H1 (cell line): ENCODE measurements around the gene EEF1A2. TPM values are rescaled to one million over a fixed set of nuclear protein-coding genes. Genes with fewer than 3 reads are reported as not detected.

Experiments
- TAF1 ChIP-seq: IDR thresholded peaks from 2 replicates; pipeline ENCODE4 v1.6.1; 2011; ENCODE audit warnings: mild to moderate bottlenecking, low read depth, low read length
- polyA plus RNA-seq, 7 experiments: library from polyadenylated mRNA; depleted of rRNA in 3 of 7; stranded (reverse) in 5 of 7; unstranded in 2 of 7; fragments of >200 nt in 5 of 7; fragments of 200-250 nt in 2 of 7; gene quantifications; 1 replicate in 5 of 7; 2 replicates in 1 of 7; 4 replicates in 1 of 7; pipeline versions ENCODE4 v1.2.1 to v1.2.3, GENCODE V29; 2011 to 2013; ENCODE audit warnings: missing spikeins in 2 of 7, mixed read lengths in 2 of 7
- total RNA-seq: library from RNA; stranded (reverse); fragmentation: NEBNext Ultra II Directional; extraction: Animal tissue kit (Norgen Biotek cat#: 25700); gene quantifications from 2 replicates; pipeline ENCODE4 v1.2.1, GENCODE V29; 2021
- TF ChIP-seq, protein P1 (sequence below): fragments of 300-600 bp; sonication (generic); IDR thresholded peaks from 2 replicates; pipeline ENCODE4 v1.7.1; 2012; ENCODE audit warnings: low read length, moderate library complexity, mild to moderate bottlenecking, inconsistent platforms; ENCODE audit not compliant: insufficient replicate concordance
- TF ChIP-seq, protein P2 (sequence below): IDR thresholded peaks from 2 replicates; pipeline ENCODE4 v1.6.1; 2011; ENCODE audit warnings: low read length, improper control_type of control experiment

Gene EEF1A2
- total and polyA plus RNA-seq, 2 of the 8 experiments (the other 6 are each of a cell fraction or from before 2014, with no cell fraction given) = 7.4 to 25.8 TPM

DNA sequence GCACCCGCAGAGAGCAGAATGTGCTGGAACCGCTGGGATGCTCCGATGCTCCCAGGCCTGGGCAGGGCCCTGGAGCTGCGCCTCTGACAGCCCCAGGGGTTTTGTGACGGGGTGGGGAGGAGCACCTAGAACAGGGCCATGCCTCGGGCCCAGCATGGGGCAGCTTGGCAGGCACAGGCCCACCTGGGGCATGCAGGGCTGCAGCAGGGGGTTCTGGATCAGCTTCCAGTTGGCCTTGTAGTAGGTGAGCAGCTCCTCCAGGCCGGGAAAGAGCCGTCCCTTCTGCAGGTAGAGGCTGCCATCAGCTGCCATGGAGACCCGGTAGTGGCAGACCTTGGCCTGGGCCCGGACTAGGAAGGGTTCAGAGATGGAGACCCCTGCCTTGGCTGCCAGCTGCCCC lies 44.2 kb upstream of the EEF1A2 start (continued):
- TF ChIP-seq, protein P1, sequence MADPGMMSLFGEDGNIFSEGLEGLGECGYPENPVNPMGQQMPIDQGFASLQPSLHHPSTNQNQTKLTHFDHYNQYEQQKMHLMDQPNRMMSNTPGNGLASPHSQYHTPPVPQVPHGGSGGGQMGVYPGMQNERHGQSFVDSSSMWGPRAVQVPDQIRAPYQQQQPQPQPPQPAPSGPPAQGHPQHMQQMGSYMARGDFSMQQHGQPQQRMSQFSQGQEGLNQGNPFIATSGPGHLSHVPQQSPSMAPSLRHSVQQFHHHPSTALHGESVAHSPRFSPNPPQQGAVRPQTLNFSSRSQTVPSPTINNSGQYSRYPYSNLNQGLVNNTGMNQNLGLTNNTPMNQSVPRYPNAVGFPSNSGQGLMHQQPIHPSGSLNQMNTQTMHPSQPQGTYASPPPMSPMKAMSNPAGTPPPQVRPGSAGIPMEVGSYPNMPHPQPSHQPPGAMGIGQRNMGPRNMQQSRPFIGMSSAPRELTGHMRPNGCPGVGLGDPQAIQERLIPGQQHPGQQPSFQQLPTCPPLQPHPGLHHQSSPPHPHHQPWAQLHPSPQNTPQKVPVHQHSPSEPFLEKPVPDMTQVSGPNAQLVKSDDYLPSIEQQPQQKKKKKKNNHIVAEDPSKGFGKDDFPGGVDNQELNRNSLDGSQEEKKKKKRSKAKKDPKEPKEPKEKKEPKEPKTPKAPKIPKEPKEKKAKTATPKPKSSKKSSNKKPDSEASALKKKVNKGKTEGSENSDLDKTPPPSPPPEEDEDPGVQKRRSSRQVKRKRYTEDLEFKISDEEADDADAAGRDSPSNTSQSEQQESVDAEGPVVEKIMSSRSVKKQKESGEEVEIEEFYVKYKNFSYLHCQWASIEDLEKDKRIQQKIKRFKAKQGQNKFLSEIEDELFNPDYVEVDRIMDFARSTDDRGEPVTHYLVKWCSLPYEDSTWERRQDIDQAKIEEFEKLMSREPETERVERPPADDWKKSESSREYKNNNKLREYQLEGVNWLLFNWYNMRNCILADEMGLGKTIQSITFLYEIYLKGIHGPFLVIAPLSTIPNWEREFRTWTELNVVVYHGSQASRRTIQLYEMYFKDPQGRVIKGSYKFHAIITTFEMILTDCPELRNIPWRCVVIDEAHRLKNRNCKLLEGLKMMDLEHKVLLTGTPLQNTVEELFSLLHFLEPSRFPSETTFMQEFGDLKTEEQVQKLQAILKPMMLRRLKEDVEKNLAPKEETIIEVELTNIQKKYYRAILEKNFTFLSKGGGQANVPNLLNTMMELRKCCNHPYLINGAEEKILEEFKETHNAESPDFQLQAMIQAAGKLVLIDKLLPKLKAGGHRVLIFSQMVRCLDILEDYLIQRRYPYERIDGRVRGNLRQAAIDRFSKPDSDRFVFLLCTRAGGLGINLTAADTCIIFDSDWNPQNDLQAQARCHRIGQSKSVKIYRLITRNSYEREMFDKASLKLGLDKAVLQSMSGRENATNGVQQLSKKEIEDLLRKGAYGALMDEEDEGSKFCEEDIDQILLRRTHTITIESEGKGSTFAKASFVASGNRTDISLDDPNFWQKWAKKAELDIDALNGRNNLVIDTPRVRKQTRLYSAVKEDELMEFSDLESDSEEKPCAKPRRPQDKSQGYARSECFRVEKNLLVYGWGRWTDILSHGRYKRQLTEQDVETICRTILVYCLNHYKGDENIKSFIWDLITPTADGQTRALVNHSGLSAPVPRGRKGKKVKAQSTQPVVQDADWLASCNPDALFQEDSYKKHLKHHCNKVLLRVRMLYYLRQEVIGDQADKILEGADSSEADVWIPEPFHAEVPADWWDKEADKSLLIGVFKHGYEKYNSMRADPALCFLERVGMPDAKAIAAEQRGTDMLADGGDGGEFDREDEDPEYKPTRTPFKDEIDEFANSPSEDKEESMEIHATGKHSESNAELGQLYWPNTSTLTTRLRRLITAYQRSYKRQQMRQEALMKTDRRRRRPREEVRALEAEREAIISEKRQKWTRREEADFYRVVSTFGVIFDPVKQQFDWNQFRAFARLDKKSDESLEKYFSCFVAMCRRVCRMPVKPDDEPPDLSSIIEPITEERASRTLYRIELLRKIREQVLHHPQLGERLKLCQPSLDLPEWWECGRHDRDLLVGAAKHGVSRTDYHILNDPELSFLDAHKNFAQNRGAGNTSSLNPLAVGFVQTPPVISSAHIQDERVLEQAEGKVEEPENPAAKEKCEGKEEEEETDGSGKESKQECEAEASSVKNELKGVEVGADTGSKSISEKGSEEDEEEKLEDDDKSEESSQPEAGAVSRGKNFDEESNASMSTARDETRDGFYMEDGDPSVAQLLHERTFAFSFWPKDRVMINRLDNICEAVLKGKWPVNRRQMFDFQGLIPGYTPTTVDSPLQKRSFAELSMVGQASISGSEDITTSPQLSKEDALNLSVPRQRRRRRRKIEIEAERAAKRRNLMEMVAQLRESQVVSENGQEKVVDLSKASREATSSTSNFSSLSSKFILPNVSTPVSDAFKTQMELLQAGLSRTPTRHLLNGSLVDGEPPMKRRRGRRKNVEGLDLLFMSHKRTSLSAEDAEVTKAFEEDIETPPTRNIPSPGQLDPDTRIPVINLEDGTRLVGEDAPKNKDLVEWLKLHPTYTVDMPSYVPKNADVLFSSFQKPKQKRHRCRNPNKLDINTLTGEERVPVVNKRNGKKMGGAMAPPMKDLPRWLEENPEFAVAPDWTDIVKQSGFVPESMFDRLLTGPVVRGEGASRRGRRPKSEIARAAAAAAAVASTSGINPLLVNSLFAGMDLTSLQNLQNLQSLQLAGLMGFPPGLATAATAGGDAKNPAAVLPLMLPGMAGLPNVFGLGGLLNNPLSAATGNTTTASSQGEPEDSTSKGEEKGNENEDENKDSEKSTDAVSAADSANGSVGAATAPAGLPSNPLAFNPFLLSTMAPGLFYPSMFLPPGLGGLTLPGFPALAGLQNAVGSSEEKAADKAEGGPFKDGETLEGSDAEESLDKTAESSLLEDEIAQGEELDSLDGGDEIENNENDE = no peak
- TF ChIP-seq, protein P2, sequence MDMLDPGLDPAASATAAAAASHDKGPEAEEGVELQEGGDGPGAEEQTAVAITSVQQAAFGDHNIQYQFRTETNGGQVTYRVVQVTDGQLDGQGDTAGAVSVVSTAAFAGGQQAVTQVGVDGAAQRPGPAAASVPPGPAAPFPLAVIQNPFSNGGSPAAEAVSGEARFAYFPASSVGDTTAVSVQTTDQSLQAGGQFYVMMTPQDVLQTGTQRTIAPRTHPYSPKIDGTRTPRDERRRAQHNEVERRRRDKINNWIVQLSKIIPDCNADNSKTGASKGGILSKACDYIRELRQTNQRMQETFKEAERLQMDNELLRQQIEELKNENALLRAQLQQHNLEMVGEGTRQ = no peak
- no peak for TF ChIP-seq TAF1
- TF ChIP-seq, all 59 proteins: peak for 0
